Body of pancreas (tissue), 4 donors: Measurements from ENCODE around the gene FAM107B.
A peak's percentile ranks its signal among the peaks of the same experiment; 100 is the strongest.

Experiments
- POLR2A ChIP-seq, 3 donors: fragments of 450-650 bp; IDR thresholded peaks; one replicate each; pipeline ENCODE4 v1.6.1; 2016; ENCODE audit warnings: antibody characterized with exemption in 3 of 3, mild to moderate bottlenecking in 2 of 3
- TF ChIP-seq, protein P1 (sequence below), 7 experiments: fragments of 450-650 bp in 4 of 7; fragments of 200-600 bp in 3 of 7; sonication (generic) in 3 of 7; IDR thresholded peaks; one replicate each; pipeline ENCODE4 v1.5.1; 2016 to 2019; ENCODE audit warnings: antibody characterized with exemption in 7 of 7

DNA sequence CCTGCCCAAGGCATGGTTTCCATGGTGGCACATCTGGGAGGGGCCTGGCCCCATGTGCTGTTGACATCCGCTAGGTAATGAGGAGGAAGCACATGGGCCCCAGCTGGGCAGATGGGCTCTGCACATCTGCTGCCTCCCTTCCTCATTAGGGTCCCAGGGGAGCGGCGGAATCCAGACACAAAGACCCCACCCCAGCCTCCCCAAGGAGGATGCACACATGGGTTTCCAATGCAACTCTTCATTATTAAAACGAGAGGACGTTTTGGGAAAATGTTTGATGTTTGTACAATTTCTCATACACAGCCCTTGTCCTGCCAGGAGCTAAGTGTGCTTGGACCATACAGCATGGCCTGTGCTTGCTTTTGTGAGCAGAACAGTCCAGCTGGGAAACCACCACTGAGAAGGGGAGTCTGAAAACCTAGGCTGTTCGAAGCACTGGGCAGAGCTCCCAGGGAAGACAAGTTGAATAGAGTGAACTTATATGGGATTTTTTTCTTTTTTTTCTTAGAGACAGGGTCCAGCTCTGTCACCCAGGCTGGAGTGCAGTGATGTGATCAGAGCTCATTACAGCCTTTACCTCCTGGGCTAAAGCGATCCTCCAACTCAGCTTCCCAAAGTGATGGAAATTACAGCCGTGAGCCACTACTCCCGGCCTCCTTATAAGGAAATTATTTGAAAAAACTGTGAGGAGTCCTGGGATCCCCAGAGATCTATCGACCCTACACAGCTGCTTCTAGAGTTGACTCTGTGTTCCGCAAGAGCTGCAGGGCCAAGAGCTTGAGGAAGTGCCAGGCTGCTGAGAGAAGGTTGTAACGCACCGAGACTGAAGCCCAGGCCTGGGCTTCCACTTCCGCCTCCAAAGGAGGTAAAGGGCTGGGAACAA lies 23.4 kb downstream of the FAM107B start:
- TF ChIP-seq, protein P1, sequence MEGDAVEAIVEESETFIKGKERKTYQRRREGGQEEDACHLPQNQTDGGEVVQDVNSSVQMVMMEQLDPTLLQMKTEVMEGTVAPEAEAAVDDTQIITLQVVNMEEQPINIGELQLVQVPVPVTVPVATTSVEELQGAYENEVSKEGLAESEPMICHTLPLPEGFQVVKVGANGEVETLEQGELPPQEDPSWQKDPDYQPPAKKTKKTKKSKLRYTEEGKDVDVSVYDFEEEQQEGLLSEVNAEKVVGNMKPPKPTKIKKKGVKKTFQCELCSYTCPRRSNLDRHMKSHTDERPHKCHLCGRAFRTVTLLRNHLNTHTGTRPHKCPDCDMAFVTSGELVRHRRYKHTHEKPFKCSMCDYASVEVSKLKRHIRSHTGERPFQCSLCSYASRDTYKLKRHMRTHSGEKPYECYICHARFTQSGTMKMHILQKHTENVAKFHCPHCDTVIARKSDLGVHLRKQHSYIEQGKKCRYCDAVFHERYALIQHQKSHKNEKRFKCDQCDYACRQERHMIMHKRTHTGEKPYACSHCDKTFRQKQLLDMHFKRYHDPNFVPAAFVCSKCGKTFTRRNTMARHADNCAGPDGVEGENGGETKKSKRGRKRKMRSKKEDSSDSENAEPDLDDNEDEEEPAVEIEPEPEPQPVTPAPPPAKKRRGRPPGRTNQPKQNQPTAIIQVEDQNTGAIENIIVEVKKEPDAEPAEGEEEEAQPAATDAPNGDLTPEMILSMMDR (IDR thresholded peaks at IDR 0.05) = no peak
- TF ChIP-seq POLR2A (IDR thresholded peaks at IDR 0.05) = peak in 1 of 3 donors; percentile 24
